Measurements from ENCODE around the gene CHTF18. TPM values are rescaled to one million over a fixed set of nuclear protein-coding genes. Genes with fewer than 3 reads are reported as not detected.

The CHTF18 gene
- total and polyA plus RNA-seq, 2 experiments from 2014 or later = 9.7 to 18.1 TPM

DNA sequence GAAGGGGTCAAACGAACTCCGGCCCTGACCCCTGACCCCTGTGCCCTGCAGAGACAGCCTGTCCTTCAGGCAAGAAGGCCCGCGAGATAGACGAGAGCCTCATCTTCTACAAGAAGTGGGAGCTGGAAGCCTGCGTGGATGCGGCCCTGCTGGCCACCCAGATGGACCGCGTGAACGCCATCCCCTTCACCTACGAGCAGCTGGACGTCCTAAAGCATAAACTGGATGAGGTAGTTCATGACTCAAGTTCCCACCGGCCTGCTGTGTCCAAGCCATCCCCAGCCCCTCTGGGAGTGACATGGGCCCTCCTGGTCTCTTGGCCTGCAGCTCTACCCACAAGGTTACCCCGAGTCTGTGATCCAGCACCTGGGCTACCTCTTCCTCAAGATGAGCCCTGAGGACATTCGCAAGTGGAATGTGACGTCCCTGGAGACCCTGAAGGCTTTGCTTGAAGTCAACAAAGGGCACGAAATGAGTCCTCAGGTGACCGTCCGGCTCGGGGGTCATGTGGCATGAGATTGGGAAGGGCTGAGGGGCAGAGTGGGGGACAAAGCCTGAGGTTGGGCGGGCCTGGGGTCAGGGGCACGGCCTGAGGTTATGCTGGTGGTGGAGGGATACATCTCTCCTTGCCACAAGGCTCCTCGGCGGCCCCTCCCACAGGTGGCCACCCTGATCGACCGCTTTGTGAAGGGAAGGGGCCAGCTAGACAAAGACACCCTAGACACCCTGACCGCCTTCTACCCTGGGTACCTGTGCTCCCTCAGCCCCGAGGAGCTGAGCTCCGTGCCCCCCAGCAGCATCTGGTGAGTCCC lies 22.2 kb upstream of the CHTF18 start:
- Histone ChIP-seq H3K9me2 (replicated peaks; ENCODE audit: insufficient read depth) (no peaks in the 10 kb centered on the region), H3K27ac (no peak overlapping the region), H3K36me3 (replicated peaks; ENCODE audit: insufficient read depth, low read depth) (no peaks in the 10 kb centered on the region), H3K4me2 (no peak overlapping the region), H2AFZ (no peak overlapping the region), H3K79me2 (no peaks in the 10 kb centered on the region), H4K20me1 (ENCODE audit: insufficient read depth, poor library complexity, severe bottlenecking) (no peaks in the 10 kb centered on the region), H3K4me1 (ENCODE audit: insufficient read depth) (no peaks in the 10 kb centered on the region), H3K9me3 (ENCODE audit: low read depth) (no peaks in the 10 kb centered on the region), H3K4me3 (no peak overlapping the region), H3K27me3 (no peaks in the 10 kb centered on the region)
- WGBS (ENCODE audit: low lambda C conversion rate, missing lambda C conversion rate) = 89% methylated on average over 26 of the region's 29 CpGs
- no peak for DNase-seq (ENCODE audit: low spot score)
- no peak for TF ChIP-seq EZH2phosphoT487 (IDR thresholded peaks at IDR 0.05; ENCODE audit: low read depth, severe bottlenecking, unreplicated experiment)
- TF ChIP-seq, protein P1, sequence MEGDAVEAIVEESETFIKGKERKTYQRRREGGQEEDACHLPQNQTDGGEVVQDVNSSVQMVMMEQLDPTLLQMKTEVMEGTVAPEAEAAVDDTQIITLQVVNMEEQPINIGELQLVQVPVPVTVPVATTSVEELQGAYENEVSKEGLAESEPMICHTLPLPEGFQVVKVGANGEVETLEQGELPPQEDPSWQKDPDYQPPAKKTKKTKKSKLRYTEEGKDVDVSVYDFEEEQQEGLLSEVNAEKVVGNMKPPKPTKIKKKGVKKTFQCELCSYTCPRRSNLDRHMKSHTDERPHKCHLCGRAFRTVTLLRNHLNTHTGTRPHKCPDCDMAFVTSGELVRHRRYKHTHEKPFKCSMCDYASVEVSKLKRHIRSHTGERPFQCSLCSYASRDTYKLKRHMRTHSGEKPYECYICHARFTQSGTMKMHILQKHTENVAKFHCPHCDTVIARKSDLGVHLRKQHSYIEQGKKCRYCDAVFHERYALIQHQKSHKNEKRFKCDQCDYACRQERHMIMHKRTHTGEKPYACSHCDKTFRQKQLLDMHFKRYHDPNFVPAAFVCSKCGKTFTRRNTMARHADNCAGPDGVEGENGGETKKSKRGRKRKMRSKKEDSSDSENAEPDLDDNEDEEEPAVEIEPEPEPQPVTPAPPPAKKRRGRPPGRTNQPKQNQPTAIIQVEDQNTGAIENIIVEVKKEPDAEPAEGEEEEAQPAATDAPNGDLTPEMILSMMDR (IDR thresholded peaks at IDR 0.05; ENCODE audit: poor library complexity) = no peak
- no peak for TF ChIP-seq EZH2 (IDR thresholded peaks at IDR 0.05; ENCODE audit: borderline replicate concordance)

DNA sequence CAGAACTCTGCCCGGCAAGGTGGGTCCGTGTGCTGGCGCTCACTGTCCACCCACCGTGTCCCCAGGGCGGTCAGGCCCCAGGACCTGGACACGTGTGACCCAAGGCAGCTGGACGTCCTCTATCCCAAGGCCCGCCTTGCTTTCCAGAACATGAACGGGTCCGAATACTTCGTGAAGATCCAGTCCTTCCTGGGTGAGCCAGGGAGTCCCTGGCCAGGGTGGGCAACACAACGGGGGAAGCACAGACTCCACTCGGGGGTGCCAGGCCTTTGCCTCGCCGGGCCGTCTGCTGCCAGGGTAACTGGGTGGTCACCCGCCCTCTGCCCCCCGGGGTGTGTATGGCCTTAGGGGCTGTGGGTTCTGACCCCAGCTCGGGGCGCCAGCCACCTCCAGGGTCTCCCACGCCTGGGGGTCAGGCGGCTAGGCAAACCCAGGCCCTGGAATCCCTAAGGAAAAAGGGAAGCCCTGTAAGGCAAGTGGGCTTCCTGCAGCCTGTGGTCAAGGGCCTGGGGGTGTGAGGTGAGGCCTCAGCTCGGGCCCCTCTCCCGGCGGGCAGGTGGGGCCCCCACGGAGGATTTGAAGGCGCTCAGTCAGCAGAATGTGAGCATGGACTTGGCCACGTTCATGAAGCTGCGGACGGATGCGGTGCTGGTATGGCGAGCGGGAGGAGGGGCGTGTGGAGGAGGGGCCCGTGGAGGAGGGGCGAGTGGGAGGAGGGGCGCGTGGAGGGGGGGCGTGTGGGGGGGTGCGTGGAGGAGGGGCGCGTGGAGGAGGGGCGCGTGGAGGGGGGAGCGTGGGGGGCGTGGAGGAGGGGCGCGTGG lies 21.4 kb upstream of the CHTF18 start:
- Histone ChIP-seq H4K20me1 (ENCODE audit: insufficient read depth, poor library complexity, severe bottlenecking) (no peaks in the 10 kb centered on the region), H3K79me2 (no peaks in the 10 kb centered on the region), H3K4me2 (no peak overlapping the region), H3K4me3 (no peak overlapping the region), H3K4me1 (ENCODE audit: insufficient read depth) (no peaks in the 10 kb centered on the region), H3K9me3 (ENCODE audit: low read depth) (no peaks in the 10 kb centered on the region), H3K9me2 (replicated peaks; ENCODE audit: insufficient read depth) (no peaks in the 10 kb centered on the region), H3K36me3 (replicated peaks; ENCODE audit: insufficient read depth, low read depth) (no peaks in the 10 kb centered on the region), H3K27ac (no peak overlapping the region), H2AFZ (no peak overlapping the region), H3K27me3 (no peaks in the 10 kb centered on the region)
- TF ChIP-seq EZH2 (IDR thresholded peaks at IDR 0.05; ENCODE audit: borderline replicate concordance) (no peak), EZH2phosphoT487 (IDR thresholded peaks at IDR 0.05; ENCODE audit: low read depth, severe bottlenecking, unreplicated experiment) (no peak)
- TF ChIP-seq, protein P1 (IDR thresholded peaks at IDR 0.05; ENCODE audit: poor library complexity) = no peak
- 87% methylated on average over 31 of the region's 48 CpGs for WGBS (ENCODE audit: low lambda C conversion rate, missing lambda C conversion rate)
- no peak for DNase-seq (ENCODE audit: low spot score)

DNA sequence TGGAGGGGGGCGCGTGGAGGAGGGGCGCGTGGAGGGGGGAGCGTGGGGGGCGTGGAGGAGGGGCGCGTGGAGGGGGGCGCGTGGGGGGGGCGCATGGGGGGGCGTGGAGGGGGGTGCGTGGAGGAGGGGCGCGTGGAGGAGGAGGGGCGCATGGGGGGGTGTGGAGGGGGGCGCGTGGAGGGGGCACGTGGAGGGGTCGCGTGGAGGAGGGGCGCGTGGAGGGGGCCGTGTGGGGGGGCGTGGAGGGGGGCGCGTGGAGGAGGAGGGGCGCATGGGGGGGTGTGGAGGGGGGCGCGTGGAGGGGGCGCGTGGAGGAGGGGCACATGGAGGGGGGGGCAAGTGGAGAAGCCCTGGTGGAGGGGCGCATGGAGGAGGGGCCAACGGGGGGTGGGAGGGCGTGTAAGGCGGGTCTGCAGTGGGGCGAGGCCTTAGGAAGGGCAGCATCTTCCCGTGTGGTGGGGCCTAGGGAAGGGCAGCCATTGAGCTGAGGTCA lies 20.6 kb upstream of the CHTF18 start:
- no peak overlapping the region for H3K4me2 ChIP-seq
- no peak overlapping the region for H3K4me3 ChIP-seq
- H3K4me1 ChIP-seq (ENCODE audit: insufficient read depth) = no peaks in the 10 kb centered on the region
- no peaks in the 10 kb centered on the region for H3K36me3 ChIP-seq (replicated peaks; ENCODE audit: insufficient read depth, low read depth)
- no peaks in the 10 kb centered on the region for H4K20me1 ChIP-seq (ENCODE audit: insufficient read depth, poor library complexity, severe bottlenecking)
- H3K27ac ChIP-seq = no peak overlapping the region
- no peaks in the 10 kb centered on the region for H3K27me3 ChIP-seq
- 75% methylated on average over 6 of the region's 38 CpGs for WGBS (ENCODE audit: low lambda C conversion rate, missing lambda C conversion rate)
- no peaks in the 10 kb centered on the region for H3K9me2 ChIP-seq (replicated peaks; ENCODE audit: insufficient read depth)
- H3K9me3 ChIP-seq (ENCODE audit: low read depth) = no peaks in the 10 kb centered on the region
- H2AFZ ChIP-seq = no peak overlapping the region
- no peaks in the 10 kb centered on the region for H3K79me2 ChIP-seq
- TF ChIP-seq EZH2phosphoT487 (IDR thresholded peaks at IDR 0.05; ENCODE audit: low read depth, severe bottlenecking, unreplicated experiment) (no peak), EZH2 (IDR thresholded peaks at IDR 0.05; ENCODE audit: borderline replicate concordance) (no peak)
- TF ChIP-seq, protein P1 (IDR thresholded peaks at IDR 0.05; ENCODE audit: poor library complexity) = no peak
- no peak for DNase-seq (ENCODE audit: low spot score)
